Epidermal melanocyte (primary cell): Measurements from ENCODE around the gene CABP7.
A peak's percentile ranks its signal among the peaks of the same experiment; 100 is the strongest.

Source experiments
- DNase-seq: peaks from one replicate; pipeline ENCODE4 v3.0.0; 2011; ENCODE audit warnings: low spot score; ENCODE audit not compliant: insufficient read length

The CABP7 gene

GRCh38 chr22:29702000-29702930 is 17.5 kb upstream of the CABP7 start:
- DNase-seq, result no peak

DNA sequence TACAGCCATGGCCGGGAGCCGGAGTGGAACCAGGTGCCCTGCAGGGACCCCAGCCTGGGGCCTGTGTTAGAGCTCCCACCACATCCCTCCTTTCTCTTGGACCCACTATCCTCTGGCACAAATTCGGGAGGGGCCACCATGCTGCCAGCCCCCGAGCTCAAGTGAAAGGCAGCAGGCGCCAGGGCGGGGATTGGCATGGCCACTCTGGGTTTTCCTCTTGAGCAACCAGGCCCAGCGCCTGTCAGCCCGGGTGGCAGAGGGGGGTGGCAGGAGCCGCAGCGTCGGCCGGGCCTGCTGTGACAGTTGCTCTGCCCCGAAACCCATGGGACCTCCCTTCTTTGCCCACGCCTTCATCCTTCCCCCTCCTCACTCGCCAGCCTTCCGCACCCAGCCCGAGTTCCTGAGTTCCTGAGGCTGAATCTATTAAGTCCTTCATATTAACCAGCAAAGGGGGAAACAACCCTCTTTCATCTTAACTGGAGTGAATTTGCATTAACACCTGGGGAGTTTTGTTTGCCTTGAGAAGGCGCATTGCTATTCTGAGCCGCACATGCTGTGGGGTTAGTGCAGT is 16.8 kb upstream of the CABP7 start:
- no peak for DNase-seq

- DNase-seq, result no peak
Measured at GRCh38 chr22:29703569-29704195, 16.1 kb upstream of the CABP7 start.

- no peak for DNase-seq
Measured at GRCh38 chr22:29704528-29705285, 15.1 kb upstream of the CABP7 start.

GRCh38 chr22:29705651-29706050 is 14.2 kb upstream of the CABP7 start:
- DNase-seq, result no peak

DNA sequence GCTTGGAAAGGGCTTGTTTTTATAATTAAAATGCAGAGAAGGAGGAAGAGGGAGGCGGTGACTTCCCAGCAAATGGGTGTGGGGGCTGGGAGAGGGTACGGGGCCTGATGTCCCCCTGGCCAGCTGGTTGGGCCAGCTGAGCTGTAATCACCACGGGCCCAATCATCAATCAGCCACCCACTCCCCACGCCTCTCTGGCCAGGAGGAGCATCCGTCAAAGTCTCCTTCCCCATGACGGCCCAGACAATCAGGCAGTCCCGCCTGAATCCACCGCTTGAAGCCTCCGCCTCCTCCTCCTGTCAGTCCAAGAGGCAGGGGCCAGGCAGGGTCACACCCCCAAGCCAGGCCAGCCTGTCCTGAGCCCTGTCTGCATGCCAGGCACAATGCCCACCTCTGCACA is 13.3 kb upstream of the CABP7 start:
- no peak for DNase-seq

GRCh38 chr22:29707010-29707409 is 12.8 kb upstream of the CABP7 start:
- no peak for DNase-seq

- no peak for DNase-seq
Measured at GRCh38 chr22:29707471-29707870, 12.3 kb upstream of the CABP7 start.

DNA sequence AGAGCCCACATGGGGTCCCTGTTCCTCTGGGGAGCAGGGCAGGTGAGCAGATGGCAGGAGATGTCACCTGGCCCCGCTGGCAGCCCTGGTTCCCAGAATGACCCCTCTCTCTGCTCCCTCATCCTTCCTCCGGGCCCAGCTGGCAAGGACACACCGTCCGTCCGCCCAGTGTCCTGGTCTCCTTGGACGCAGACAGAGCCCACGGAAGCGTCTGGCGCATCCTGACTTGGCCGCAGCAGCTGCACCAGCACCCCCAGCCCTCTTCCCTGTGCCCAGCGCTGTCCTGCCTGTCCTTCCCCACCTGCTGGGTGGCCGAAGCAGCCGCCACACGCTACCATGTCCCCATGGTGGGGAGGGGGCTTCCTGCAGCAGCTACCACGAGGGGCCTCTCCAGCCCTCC is 9.6 kb upstream of the CABP7 start:
- no peak for DNase-seq

DNA sequence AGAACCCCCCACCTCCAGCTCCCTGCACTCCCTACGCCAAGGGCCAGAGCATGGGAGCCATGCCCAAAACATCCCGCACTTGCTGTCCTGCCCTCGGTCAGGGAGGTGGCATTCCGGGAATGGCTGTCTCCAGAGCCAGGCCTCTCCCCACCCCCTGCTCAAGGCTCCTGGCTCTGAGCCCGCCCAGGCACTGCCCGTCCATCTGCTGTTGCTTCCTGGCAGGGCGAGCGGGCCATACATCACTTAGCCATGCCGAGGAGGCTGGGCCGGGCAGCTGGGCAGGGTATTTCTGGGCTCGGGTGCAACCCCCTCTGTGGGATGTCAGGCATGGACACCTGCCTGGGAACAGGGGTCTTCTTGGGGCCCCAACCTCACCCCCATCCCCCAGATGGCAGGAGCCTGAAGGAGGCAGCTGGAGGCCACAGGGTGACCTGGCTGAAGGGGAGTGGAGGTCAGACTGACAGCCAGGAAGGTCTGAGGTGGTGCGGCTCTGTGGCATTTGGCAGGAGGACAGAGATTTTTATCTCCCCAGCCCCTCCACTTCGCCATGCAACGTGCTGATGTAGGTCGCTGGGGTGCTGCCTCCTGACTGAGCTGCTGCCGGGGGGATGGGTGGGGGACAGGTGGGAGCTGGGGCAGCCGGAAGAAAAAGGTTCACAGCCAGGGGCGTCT is 8.7 kb upstream of the CABP7 start:
- no peak for DNase-seq

GRCh38 chr22:29712119-29712518 is 7.7 kb upstream of the CABP7 start:
- DNase-seq, result no peak

DNA sequence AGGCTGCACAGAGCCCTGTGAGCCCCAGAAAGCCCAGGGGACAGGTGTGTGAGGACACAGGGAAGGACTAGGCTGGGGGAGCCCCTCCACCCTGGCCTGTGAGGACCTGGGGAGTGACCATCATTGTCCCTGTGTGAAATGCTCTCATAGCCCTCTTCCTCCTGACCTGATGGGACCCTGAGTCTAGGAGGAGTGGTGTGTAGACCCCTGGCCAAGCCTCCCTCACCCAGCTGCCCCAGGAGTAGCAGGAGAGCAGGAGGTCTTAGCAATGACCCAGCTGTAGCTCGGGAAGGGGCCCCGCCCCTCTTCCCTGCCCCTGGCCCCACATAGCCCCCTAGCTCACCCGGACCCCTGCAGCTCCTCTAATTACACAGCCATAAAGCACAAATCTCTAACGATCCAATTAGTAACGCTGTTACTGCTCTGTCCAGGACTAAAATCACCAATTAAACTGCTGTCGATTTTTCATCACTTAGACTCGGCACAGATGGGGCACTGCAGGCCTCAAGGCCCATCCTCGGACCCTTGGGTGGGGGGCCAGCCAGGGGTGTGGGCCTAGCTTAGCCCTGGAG is 6.6 kb upstream of the CABP7 start:
- no peak for DNase-seq

GRCh38 chr22:29715240-29715639 is 4.6 kb upstream of the CABP7 start:
- no peak for DNase-seq

GRCh38 chr22:29715705-29716104 is 4.1 kb upstream of the CABP7 start:
- no peak for DNase-seq

DNA sequence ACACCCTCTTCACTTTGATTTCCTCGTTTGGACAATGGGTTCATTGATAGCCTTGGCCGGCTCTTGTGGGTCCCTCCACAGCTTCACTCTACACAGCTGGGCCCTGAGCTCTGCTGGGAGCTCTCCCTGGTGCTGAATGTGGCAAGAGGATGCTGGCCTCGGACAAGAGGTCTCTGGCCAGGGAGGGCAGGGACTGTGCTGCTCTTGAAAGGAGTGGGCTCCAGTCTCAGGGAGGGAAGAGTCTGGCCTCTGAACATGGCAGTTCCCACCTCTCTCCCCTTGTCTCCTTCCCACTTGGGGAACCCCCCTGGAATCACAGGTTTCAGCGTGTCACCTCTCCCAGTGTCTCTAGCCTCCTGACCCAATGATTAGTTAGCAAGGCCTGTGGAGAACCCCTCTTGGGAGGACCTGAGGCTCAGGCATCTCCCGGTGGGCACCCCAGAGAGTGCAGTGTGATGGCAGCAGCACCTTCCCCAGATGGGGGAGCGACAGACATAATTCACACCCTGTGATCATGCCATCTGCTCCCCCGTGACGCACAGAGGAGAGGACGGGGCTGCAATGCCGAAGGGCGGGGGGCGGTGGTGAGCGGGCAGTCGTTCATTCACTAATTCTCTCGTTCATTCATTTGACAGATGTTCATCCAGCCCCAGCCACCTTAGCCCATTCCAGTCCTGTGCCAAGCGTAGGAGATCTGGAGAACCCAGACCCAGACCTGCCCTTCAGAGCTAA is 2.8 kb upstream of the CABP7 start:
- peak; percentile 89 for DNase-seq

DNA sequence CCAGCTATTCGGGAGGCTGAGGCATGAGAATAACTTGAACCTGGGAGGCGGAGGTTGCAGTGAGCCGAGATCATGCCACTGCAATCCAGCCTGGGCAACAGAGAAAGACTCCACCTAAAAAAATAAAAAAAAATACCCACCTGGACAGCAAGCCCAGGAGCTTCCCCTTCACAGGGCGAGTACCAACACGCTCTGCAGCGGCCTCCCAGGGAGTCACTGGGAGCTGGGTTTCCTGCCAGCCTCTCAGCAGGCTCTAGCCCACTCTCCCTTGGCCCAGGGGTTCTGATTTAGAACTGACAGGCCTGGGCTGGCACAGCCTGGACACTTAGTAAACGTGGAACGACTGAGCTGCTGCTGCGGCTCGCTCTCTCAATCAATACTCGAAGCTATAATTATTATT is 2.0 kb upstream of the CABP7 start:
- no peak for DNase-seq

DNA sequence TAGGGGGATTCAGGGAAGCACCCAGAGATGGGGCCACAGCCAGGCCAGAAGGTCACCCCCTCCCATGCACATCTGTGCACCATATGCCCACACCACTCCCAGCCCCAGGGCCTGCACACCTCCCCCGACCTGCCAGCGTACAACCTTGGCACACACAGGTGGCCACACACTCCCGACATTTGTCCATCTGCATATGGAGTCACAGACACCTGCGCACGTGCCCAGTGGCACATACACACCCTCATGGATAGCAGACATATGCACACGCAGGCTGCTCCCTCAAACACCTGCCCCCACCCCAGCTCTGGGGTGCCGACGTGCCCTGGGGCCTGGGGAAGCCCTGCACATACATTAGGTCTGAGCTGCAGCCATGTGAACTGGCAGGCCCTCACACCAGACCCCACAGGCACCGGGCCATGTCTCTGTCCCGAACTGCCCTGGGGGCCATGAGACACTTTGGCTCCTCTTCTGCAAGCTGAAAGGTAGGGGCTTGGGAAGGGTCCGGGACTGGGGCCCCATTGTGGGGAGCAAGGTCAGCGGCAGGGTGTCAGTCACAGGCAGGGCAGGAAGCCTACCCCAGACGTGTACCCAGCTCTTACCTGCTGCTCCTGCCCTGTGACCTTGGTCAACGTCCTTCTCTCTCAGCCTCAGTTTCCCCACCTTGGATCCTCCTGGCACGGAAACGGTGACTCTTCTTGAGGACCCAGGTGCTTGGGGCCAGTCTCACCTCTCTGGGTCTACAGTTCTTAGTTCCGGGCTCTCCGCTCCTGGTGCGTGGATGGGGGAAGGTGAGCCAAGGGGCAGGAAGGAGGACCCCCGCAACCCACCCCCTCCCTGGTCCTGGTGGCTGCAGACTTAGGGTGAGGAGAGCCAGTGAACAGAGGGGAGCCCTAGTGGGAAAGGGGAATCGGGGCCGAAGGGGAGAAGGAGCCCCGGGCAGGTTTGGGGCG is 579 bp upstream of the CABP7 start:
- DNase-seq, result no peak

- DNase-seq, result no peak
Measured at GRCh38 chr22:29720811-29721323, 1.1 kb downstream of the CABP7 start.

- DNase-seq, result no peak
Measured at GRCh38 chr22:29722151-29722550, 2.3 kb downstream of the CABP7 start.
